Motor neuron (in vitro differentiated cells): ENCODE results near the gene CDX1. TPM values are rescaled to one million over a fixed set of nuclear protein-coding genes. Genes with fewer than 3 reads are reported as not detected.
"Not testable (repeated sequence)": the region's sequence is repeated elsewhere in the genome, so short reads cannot be mapped to it uniquely, and the experiment has no call there.

Source experiments
- ATAC-seq, 8 experiments: fragments of 200-7000 bp; cut with Tn5 transposase; replicated peaks in 6 of 8; 2 replicates each; pipeline ENCODE4 v1.8.0; 2021; ENCODE audit warnings: mild to moderate bottlenecking in 8 of 8, moderate library complexity in 8 of 8
- H3K27ac ChIP-seq, 2 donors: fragments of 250-450 bp; sonication (Bioruptor Pico); 2 replicates each; pipeline ENCODE4 v1.9.0; 2021; ENCODE audit warnings: antibody characterized with exemption in 2 of 2, mild to moderate bottlenecking in 2 of 2, moderate library complexity in 1 of 2
- H3K4me1 ChIP-seq, 2 donors: fragments of 250-450 bp; sonication (Bioruptor Pico); replicated peaks in 1 of 2; 2 replicates each; pipeline ENCODE4 v1.6.1; 2021; ENCODE audit warnings: antibody characterized with exemption in 2 of 2, mild to moderate bottlenecking in 2 of 2, moderate library complexity in 1 of 2
- H3K4me3 ChIP-seq, 5 donors: fragments of 250-450 bp; sonication (Bioruptor Pico); 2 replicates each; pipeline ENCODE4 v1.9.0; 2021; ENCODE audit warnings: antibody characterized with exemption in 5 of 5, mild to moderate bottlenecking in 5 of 5, moderate library complexity in 4 of 5
- WGBS, 10 experiments: fragments of 450-650 bp; shearing (Covaris generic); methylation state at CpG; one replicate each; pipeline ENCODE4 v1.0.0; 2022; 5-methylcytosine and 5-hydroxymethylcytosine counted together
- in situ Hi-C, 9 experiments: fragments of 400-800 bp; cut with MboI; loops; one replicate each; pipeline ENCODE4 v1.15.0; 2021; ENCODE audit warnings: low sequenced_read_pairs in 9 of 9, low pct_unique_long_range_greater_than_20kb in 2 of 9; ENCODE audit not compliant: unreplicated experiment in 9 of 9
- total RNA-seq, 8 experiments: library from RNA; unstranded; fragments of 300-600 nt; gene quantifications; 2 replicates each; pipeline versions ENCODE4 v1.2.3 to v1.2.4, GENCODE V29; 2022

The CDX1 gene
- total RNA-seq, 8 experiments from 2014 or later = 0.05 to 0.84 (median 0.36) TPM; not detected in 2

DNA sequence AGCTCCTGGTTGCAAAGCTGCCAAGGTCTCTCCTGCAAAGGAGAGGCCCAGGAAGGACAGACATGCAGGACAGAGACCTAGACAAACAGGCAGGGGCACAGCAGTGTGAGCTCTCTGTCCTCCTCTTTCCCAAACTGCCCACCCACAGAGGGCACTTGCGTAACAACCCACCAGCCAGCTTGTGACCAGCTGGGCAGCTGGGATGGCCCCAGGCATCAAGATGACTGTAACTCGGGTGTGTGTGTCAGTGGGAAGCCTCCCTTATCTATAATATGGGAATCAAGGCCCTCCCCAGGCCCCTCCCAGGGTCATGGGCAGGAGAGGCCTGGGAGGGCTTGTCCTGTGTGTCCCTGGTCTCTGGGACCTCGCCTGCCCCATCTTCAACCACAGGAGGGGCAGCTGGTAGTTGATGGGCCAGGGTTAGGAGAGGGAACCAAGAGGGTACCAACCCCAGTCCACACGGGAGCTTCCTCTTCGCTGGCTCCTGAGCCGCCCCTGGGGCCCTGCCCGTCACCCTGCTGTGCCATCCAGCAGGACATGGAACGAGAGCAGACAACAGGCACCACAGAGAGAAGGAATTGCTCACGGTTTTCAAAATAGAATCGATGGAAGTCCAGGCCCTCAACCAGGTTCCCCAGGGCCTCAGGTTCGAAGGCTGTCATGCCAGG lies 61.2 kb downstream of the CDX1 start:
- Histone ChIP-seq H3K4me1 (no peaks in the 10 kb centered on the region), H3K27ac (no peak overlapping the region), H3K4me3 (no peak overlapping the region)
- 0 to 80% (median 47%) methylated on average over 1 to 4 of the region's 11 CpGs; no CpG with 5 or more reads in 3 of the 10 experiments for WGBS, 10 experiments
- peak in 3 of 8 experiments; percentile 84 to 89 (median 88) for ATAC-seq
- in situ Hi-C loops = loop anchor here in 1 of 9 experiments (10.0 kb wide), 1 partner anchor 103 kb away; no protein-coding TSS in a partner anchor

DNA sequence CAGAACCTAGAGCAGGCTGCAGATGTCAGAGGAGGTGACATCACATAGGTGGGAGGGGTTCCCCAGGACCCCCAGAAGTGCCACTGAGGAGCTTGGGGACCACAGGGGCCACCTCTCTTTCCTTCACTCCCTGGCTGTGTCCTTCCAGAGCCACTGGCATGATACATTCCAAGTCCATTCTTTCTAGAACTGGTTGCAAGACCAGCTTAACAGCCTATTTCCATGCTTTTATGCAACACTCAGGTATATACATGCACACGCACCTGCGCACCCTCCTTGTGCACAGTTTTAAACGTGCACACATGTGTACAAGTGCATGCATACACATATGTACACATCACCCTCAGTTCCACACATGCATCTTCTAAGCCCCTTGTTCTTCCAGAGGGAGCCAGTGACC lies 63.0 kb downstream of the CDX1 start:
- no peak overlapping the region for H3K4me3 ChIP-seq
- 29 to 79% (median 60%) methylated on average over 1 to 3 of the region's 3 CpGs; no CpG with 5 or more reads in 5 of the 10 experiments for WGBS, 10 experiments
- no peak for ATAC-seq
- in situ Hi-C loops = loop anchor here in 1 of 9 experiments (10.0 kb wide), 1 partner anchor 105 kb away; no protein-coding TSS in a partner anchor
- peaks cover 0 to under 1% of the 10 kb centered on the region in 2 donors for H3K4me1 ChIP-seq
- H3K27ac ChIP-seq = no peak overlapping the region

DNA sequence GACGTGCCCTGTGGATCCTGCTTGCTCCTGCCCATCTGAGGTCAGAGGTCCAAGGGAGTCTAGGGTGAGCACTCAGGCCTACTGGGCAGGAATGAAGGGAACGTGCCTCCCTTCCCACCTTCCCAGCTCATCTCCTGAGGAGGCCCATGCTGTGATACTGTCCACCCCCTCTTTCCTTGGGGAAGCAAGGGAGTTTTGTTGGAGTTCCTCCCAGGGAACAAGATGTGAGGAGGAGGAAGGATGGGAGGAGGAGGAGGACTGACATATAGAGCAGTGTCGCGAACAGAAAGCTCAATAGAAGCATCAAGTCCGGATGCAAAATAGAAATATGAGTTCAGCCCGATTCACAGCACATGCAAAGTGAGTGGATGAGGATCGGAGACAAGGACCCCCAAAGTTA lies 64.3 kb downstream of the CDX1 start:
- Histone ChIP-seq H3K27ac (no peak overlapping the region), H3K4me3 (no peak overlapping the region), H3K4me1 (peaks cover 6 to 9% of the 10 kb centered on the region in 2 donors)
- in situ Hi-C loops = no loop called here
- WGBS, 10 experiments = 38 to 100% (median 79%) methylated on average over 1 to 5 of the region's 7 CpGs; no CpG with 5 or more reads in 2 of the 10 experiments
- no peak for ATAC-seq

DNA sequence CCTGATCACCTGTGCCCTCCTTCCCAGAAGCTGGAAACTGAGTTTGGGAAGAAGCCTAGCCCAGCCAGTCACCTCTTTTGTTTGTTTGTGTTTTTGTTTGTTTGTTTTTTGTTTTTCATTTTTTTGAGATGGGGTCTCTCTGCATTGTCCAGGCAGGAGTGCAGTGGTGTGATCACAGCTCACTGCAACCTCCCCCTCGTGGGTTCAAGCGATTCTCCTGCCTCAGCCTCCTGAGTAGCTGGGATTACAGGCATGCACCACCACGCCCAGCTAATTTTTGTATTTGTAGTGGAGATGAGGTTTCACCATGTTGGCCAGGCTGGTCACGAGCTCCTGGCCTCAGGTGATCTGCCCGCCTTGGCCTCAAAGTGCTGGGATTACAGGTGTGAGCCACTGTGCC lies 67.1 kb downstream of the CDX1 start:
- H3K4me1 ChIP-seq, H3K27ac ChIP-seq, H3K4me3 ChIP-seq, in situ Hi-C loops, ATAC-seq: not testable (repeated sequence)
- 67 to 100% (median 91%) methylated on average over 1 to 4 of the region's 5 CpGs; no CpG with 5 or more reads in 6 of the 10 experiments for WGBS, 10 experiments

Other genes starting within 250 kb of the CDX1 start
- gene PDE6A, start 222.0 kb upstream of the CDX1 start, total RNA-seq = under 1 TPM in 7 of 8 experiments, not detected in 1; 0.07 to 0.85 (median 0.27) TPM
- gene SLC26A2, start 206.0 kb upstream of the CDX1 start, total RNA-seq = 10 to 100 TPM in 2 of 8 experiments, 1 to 10 TPM in 6; 6.9 to 17.0 (median 8.1) TPM
- 1 to 10 TPM; 3.9 to 7.3 (median 5.9) TPM for gene TIGD6, start 166.1 kb upstream of the CDX1 start, total RNA-seq
- gene HMGXB3, start 166.0 kb upstream of the CDX1 start, total RNA-seq = 10 to 100 TPM; 16.2 to 46.4 (median 26.1) TPM
- gene CSF1R, start 80.2 kb upstream of the CDX1 start, total RNA-seq = under 1 TPM; 0.16 to 0.94 (median 0.53) TPM
- gene PDGFRB, start 10.9 kb upstream of the CDX1 start, total RNA-seq = 10 to 100 TPM in 3 of 8 experiments, 1 to 10 TPM in 4, under 1 TPM in 1; 0.38 to 42.4 (median 4.6) TPM
- gene SLC6A7, start 23.3 kb downstream of the CDX1 start, total RNA-seq = 1 to 10 TPM in 1 of 8 experiments, under 1 TPM in 6, not detected in 1; 0.07 to 1.9 (median 0.14) TPM
- 1 to 10 TPM in 5 of 8 experiments, under 1 TPM in 3; 0.13 to 5.6 (median 2.7) TPM for gene CAMK2A, start 123.0 kb downstream of the CDX1 start, total RNA-seq
- gene ARSI, start 136.1 kb downstream of the CDX1 start, total RNA-seq = 1 to 10 TPM in 3 of 8 experiments, under 1 TPM in 4, not detected in 1; 0.21 to 3.4 (median 0.49) TPM
- gene TCOF1, start 190.9 kb downstream of the CDX1 start, total RNA-seq = 10 to 100 TPM; 10.9 to 51.4 (median 17.9) TPM
- 1 to 10 TPM in 5 of 8 experiments, under 1 TPM in 2, not detected in 1; 0.36 to 3.3 (median 1.7) TPM for gene CD74, start 246.1 kb downstream of the CDX1 start, total RNA-seq